Tibial artery (tissue), 4 donors: Measurements from ENCODE around the gene GBP5.

Experiments used
- DNase-seq, 2 donors: peaks; one replicate each; pipeline ENCODE4 v3.0.0-alpha.2; 2019
- H3K27ac ChIP-seq, 2 donors: fragments of 200-600 bp; sonication (generic) in 1 of 2; 1 replicate in 1 of 2; 2 replicates in 1 of 2; pipeline ENCODE4 v1.5.1; 2018 to 2019; ENCODE audit warnings: mild to moderate bottlenecking in 1 of 2
- H3K27me3 ChIP-seq, 2 donors: fragments of 200-600 bp; sonication (generic) in 1 of 2; one replicate each; pipeline versions ENCODE4 v1.5.1 to v1.6.0; 2016 to 2019
- H3K36me3 ChIP-seq, 3 donors: fragments of 200-600 bp; sonication (generic) in 2 of 3; one replicate each; pipeline ENCODE4 v1.5.1; 2016 to 2019; ENCODE audit warnings: mild to moderate bottlenecking in 2 of 3
- H3K4me1 ChIP-seq, 4 donors: fragments of 200-600 bp; sonication (generic) in 2 of 4; 1 replicate in 3 of 4; 2 replicates in 1 of 4; pipeline ENCODE4 v1.5.1; 2016 to 2019
- H3K4me3 ChIP-seq, 2 donors: fragments of 200-600 bp; sonication (generic) in 1 of 2; 1 replicate in 1 of 2; 2 replicates in 1 of 2; pipeline ENCODE4 v1.5.1; 2018 to 2019; ENCODE audit warnings: mild to moderate bottlenecking in 2 of 2
- H3K9me3 ChIP-seq, 3 donors: fragments of 200-600 bp; sonication (generic) in 1 of 3; one replicate each; pipeline ENCODE4 v1.5.1; 2016 to 2019
- CTCF ChIP-seq, 2 experiments: fragments of 200-600 bp in 1 of 2; fragments of 450-650 bp in 1 of 2; IDR thresholded peaks; one replicate each; pipeline ENCODE4 v1.5.1; 2017 to 2019; ENCODE audit warnings: antibody characterized with exemption in 2 of 2, mild to moderate bottlenecking in 1 of 2, moderate library complexity in 1 of 2
- intact Hi-C: fragments of 100-400 bp; cut with DNase I; formaldehyde crosslinking; loops from one replicate; pipeline ENCODE4 v1.15.0; 2023; ENCODE audit warnings: low total_unique reads

Gene GBP5

GRCh38 chr1:89276690-89277089 is 4.0 kb upstream of the GBP5 start:
- Histone ChIP-seq H3K4me1 (peaks cover 0 to 6% (median 0%) of the 10 kb centered on the region in 4 donors), H3K27me3 (no peaks in the 10 kb centered on the region), H3K9me3 (no peaks in the 10 kb centered on the region), H3K36me3 (no peaks in the 10 kb centered on the region), H3K4me3 (no peak overlapping the region), H3K27ac (no peak overlapping the region)
- no peak for DNase-seq
- no peak for TF ChIP-seq CTCF (IDR thresholded peaks at IDR 0.05)
- intact Hi-C loops: no loop called here

- H3K9me3 ChIP-seq: no peaks in the 10 kb centered on the region
- peaks cover 0 to 13% (median 2%) of the 10 kb centered on the region in 4 donors for H3K4me1 ChIP-seq
- no peaks in the 10 kb centered on the region for H3K27me3 ChIP-seq
- no peak for DNase-seq
- no peak overlapping the region for H3K4me3 ChIP-seq
- intact Hi-C loops: no loop called here
- no peak overlapping the region for H3K27ac ChIP-seq
- H3K36me3 ChIP-seq: no peaks in the 10 kb centered on the region
- no peak for TF ChIP-seq CTCF (IDR thresholded peaks at IDR 0.05)
Measured at GRCh38 chr1:89274411-89274857, 1.8 kb upstream of the GBP5 start.

GRCh38 chr1:89273324-89273778 is 691 bp upstream of the GBP5 start:
- Histone ChIP-seq H3K27ac (no peak overlapping the region), H3K36me3 (no peaks in the 10 kb centered on the region), H3K27me3 (no peaks in the 10 kb centered on the region), H3K4me1 (peaks cover 0 to 13% (median 2%) of the 10 kb centered on the region in 4 donors), H3K9me3 (no peaks in the 10 kb centered on the region), H3K4me3 (no peak overlapping the region)
- intact Hi-C loops: no loop called here
- DNase-seq: no peak
- no peak for TF ChIP-seq CTCF (IDR thresholded peaks at IDR 0.05)

- Histone ChIP-seq H3K9me3 (no peaks in the 10 kb centered on the region), H3K4me1 (peaks cover 0 to 13% (median 2%) of the 10 kb centered on the region in 4 donors), H3K27ac (no peak overlapping the region), H3K4me3 (no peak overlapping the region), H3K27me3 (no peaks in the 10 kb centered on the region), H3K36me3 (no peaks in the 10 kb centered on the region)
- intact Hi-C loops: no loop called here
- DNase-seq: no peak
- TF ChIP-seq CTCF (IDR thresholded peaks at IDR 0.05): no peak
Measured at GRCh38 chr1:89271341-89272015, 1.2 kb downstream of the GBP5 start.

GRCh38 chr1:89270423-89270822 is 2.2 kb downstream of the GBP5 start:
- Histone ChIP-seq H3K27ac (no peak overlapping the region), H3K4me3 (no peak overlapping the region), H3K9me3 (no peaks in the 10 kb centered on the region), H3K36me3 (no peaks in the 10 kb centered on the region), H3K27me3 (no peaks in the 10 kb centered on the region), H3K4me1 (peaks cover 0 to 13% (median 2%) of the 10 kb centered on the region in 4 donors)
- no peak for TF ChIP-seq CTCF (IDR thresholded peaks at IDR 0.05)
- DNase-seq: no peak
- intact Hi-C loops: no loop called here
